WTC11 (cell line): ENCODE measurements around the gene AQP9.

Experiments used
- GTF2I ChIP-seq: fragments of 250-450 bp; sonication (Bioruptor Pico); conservative IDR thresholded peaks from 2 replicates; pipeline ENCODE4 v1.4.0; 2021; ENCODE audit warnings: mild to moderate bottlenecking
- NR2C2 ChIP-seq: sonication (generic); formaldehyde crosslinking; IDR thresholded peaks from 2 replicates; pipeline ENCODE4 v1.8.0; 2022; ENCODE audit warnings: mild to moderate bottlenecking, missing genetic modification reagents
- TF ChIP-seq, protein P1 (sequence below): sonication (generic); formaldehyde crosslinking; IDR thresholded peaks from 2 replicates; pipeline ENCODE4 v1.8.0; 2022; ENCODE audit warnings: mild to moderate bottlenecking, missing genetic modification reagents
- TF ChIP-seq, protein P2 (sequence below): fragments of 200-600 bp; IDR thresholded peaks from 2 replicates; pipeline ENCODE4 v1.8.0; 2022; ENCODE audit warnings: antibody characterized with exemption
- TF ChIP-seq, protein P3 (sequence below): sonication (generic); formaldehyde crosslinking; IDR thresholded peaks from 2 replicates; pipeline ENCODE4 v1.8.0; 2022; ENCODE audit warnings: mild to moderate bottlenecking, missing genetic modification reagents
- TF ChIP-seq, protein P4 (sequence below): fragments of 250-450 bp; sonication (Bioruptor Pico); IDR thresholded peaks from 2 replicates; pipeline ENCODE4 v2.1.2; 2022; ENCODE audit warnings: mild to moderate bottlenecking, moderate library complexity

DNA sequence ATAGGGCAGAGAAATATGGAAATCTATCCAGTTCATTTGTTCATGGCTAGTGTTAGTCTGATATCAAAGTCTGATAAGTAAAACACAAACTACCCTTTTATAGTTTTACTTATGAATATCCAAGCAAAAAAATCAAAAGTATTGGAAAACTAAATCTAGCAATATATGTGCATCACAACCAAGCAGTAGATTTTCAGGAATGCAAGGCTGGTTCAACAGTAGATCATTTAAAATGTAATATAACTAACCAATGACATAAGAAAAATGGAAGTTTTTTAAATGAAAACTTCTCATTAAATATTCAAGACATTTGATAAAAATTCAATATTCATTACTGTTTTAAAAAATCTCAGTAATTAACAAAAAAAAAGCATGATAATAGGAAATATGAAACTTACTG lies 12.8 kb upstream of the AQP9 start:
- TF ChIP-seq, protein P1, sequence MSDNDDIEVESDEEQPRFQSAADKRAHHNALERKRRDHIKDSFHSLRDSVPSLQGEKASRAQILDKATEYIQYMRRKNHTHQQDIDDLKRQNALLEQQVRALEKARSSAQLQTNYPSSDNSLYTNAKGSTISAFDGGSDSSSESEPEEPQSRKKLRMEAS (CRISPR knock-in tag): no peak
- TF ChIP-seq, protein P2, sequence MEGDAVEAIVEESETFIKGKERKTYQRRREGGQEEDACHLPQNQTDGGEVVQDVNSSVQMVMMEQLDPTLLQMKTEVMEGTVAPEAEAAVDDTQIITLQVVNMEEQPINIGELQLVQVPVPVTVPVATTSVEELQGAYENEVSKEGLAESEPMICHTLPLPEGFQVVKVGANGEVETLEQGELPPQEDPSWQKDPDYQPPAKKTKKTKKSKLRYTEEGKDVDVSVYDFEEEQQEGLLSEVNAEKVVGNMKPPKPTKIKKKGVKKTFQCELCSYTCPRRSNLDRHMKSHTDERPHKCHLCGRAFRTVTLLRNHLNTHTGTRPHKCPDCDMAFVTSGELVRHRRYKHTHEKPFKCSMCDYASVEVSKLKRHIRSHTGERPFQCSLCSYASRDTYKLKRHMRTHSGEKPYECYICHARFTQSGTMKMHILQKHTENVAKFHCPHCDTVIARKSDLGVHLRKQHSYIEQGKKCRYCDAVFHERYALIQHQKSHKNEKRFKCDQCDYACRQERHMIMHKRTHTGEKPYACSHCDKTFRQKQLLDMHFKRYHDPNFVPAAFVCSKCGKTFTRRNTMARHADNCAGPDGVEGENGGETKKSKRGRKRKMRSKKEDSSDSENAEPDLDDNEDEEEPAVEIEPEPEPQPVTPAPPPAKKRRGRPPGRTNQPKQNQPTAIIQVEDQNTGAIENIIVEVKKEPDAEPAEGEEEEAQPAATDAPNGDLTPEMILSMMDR: no peak
- TF ChIP-seq GTF2I (CRISPR knock-in tag) (no peak), NR2C2 (CRISPR knock-in tag) (no peak)
- TF ChIP-seq, protein P3, sequence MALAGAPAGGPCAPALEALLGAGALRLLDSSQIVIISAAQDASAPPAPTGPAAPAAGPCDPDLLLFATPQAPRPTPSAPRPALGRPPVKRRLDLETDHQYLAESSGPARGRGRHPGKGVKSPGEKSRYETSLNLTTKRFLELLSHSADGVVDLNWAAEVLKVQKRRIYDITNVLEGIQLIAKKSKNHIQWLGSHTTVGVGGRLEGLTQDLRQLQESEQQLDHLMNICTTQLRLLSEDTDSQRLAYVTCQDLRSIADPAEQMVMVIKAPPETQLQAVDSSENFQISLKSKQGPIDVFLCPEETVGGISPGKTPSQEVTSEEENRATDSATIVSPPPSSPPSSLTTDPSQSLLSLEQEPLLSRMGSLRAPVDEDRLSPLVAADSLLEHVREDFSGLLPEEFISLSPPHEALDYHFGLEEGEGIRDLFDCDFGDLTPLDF: no peak
- TF ChIP-seq, protein P4, sequence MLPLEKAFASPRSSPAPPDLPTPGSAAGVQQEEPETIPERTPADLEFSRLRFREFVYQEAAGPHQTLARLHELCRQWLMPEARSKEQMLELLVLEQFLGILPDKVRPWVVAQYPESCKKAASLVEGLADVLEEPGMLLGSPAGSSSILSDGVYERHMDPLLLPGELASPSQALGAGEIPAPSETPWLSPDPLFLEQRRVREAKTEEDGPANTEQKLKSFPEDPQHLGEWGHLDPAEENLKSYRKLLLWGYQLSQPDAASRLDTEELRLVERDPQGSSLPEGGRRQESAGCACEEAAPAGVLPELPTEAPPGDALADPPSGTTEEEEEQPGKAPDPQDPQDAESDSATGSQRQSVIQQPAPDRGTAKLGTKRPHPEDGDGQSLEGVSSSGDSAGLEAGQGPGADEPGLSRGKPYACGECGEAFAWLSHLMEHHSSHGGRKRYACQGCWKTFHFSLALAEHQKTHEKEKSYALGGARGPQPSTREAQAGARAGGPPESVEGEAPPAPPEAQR (CRISPR knock-in tag): no peak
